ENCODE data around the gene CATSPERZ.
A peak's percentile ranks its signal among the peaks of the same experiment; 100 is the strongest.
"Not testable (repeated sequence)": the region's sequence is repeated elsewhere in the genome, so short reads cannot be mapped to it uniquely, and the experiment has no call there.

Gene CATSPERZ

DNA sequence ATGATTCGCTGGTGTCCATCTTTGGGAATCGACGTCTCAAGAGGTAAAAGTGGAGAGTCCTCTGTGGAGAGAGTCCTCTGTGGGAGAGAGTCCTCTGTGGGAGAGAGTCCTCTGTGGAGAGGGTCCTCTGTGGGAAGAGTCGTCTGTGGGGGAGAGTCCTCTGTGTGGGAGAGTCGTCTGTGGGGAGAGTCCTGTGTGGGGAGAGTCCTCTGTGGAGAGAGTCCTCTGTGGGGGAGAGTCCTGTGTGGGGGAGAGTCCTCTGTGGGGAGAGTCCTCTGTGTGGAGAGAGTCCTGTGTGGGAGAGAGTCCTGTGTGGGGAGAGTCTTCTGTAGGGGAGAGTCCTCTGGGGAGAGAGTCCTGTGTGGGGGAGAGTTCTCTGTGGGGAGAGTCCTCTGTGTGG is 20.9 kb downstream of the CATSPERZ start:
- DNase-seq: no peak

GRCh38 chr11:64321533-64321932 is 21.4 kb downstream of the CATSPERZ start:
- no peak for DNase-seq

DNA sequence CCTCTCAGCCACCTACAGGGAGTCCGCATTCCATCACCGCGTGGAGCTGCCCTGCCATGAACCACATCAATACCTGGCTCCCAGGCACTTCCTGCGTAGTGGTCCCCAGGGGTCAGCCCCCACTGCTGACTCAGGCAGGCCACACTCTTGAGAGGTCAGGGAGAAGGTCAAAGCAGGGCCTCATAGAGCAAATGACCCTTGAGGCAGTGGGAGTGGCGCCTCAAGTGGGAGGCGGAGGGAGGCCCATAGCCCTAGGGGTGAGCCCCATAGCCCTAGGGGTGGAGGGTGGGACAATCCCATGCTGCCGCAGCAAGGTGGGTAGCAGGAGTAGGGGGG is 22.7 kb downstream of the CATSPERZ start:
- no peak for DNase-seq

DNA sequence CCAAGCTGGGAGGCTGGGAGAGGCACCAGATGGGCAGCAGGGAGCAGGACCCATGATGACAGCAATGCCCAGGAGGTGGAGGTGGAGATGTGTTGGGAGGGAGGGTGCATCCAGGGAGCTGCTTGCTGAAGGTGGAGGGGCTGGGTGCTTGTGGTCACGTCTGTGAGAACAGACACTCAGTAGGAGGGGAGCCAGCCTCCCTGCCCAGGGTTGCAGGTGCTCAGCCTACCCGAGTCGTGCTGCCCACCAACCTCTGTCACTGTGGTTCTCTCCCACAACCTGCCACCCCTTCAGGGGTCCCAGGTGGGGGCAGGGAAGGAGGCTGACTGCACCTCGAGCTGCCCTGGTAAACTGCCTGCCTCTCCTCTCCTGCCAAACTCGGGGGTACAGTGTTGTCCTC is 23.2 kb downstream of the CATSPERZ start:
- no peak for DNase-seq

DNA sequence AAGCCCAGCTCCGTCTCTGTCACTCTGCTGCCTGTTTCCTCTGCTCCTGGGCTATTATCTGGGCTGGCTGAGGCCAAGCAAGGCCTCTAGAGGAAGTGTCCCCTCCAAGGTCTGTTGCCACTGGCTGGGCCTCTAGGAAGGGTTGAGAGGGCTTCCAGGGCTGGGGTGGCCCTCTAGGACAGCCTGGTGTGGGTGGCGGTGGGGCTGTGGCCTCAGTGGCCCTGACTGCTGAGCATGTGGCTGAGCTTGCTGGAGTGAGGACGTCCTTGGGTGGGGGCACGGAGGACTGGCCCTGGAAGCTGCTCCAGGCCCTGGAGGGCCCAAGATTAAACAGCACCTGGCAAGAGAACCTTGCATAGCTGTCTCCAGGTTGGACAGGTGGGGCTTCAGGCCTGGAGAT is 23.8 kb downstream of the CATSPERZ start:
- not testable (repeated sequence) for DNase-seq

- DNase-seq: no peak
Observed at GRCh38 chr11:64324692-64325469, 24.7 kb downstream of the CATSPERZ start.

- no peak for DNase-seq
Observed at GRCh38 chr11:64327375-64327774, 27.2 kb downstream of the CATSPERZ start.

DNA sequence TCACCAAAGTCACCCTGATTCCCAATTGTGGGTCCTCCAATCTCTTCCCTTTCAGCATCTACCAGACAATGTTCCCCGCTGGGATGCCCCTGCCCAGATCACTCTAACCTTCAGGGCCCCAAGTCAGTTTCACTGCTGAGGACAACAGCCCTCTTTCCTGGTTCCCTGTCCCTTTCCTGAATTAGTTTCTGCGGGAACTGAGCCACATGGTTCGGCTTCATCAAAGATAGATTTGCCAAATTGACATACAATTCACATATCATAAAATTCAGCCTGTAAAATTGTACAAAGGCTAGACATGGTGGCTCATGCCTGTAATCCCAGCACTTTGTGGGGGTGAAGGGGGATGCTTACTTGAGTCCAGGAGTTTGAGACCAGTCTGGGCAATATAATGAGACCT is 27.8 kb downstream of the CATSPERZ start:
- no peak for DNase-seq

GRCh38 chr11:64330888-64331287 is 30.7 kb downstream of the CATSPERZ start:
- DNase-seq: no peak

DNA sequence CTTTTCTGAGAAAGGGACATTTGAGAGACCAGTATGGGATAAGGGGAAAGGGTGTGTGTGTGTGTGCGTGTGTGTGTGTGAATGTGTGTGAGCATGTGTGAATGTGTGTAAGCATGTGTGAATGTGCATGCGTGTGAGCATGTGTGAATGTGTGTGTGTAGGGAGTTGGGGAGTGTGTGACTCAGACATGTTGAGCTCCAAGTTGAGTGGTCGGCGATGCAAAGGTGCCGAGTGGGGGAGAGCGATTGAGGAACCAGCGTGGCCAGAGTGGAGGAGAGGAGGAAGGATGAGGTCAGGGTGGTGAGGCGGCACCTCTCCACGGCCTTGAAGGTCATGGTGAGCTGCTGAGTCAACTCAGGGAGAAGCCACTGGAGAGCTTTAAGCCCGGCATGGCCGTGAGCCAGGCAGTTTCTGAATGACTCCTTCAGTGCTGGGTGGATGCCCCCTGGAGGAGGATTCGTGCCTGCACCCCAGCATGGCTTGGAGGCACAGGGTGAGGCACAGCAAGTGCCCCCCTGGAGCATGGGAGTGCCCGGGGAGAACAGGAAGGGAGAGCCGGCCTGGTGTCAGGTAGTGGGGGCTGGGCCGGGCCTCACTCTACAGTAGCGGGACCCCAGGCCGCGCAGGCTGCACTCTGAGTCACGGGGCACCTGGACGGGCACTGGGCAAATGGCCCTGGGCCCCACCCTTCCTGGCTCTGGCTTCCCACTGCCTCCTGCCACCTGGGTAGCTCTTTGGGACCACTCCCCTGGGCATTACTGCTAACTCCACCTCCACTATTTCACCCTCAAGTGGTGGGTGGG is 31.6 kb downstream of the CATSPERZ start:
- peak; percentile 73 for DNase-seq

DNA sequence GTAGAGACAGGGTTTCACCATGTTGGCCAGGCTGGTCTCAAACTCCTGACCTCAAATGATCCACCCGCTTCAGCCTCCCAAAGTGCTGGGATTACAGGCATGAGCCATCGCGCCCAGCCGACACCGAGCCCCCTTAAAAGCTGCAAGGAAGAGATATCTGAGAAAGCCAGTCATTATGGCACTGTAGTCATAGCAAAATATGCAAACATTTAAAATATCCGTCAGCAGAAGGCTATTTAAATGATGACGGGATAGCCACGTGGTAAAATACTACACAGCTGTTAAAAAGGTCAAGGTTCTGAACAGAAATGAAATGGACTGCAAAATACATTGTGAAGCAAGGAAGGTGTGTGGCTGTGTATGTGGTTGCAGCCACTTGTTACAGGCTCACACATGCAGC is 33.4 kb downstream of the CATSPERZ start:
- no peak for DNase-seq

DNA sequence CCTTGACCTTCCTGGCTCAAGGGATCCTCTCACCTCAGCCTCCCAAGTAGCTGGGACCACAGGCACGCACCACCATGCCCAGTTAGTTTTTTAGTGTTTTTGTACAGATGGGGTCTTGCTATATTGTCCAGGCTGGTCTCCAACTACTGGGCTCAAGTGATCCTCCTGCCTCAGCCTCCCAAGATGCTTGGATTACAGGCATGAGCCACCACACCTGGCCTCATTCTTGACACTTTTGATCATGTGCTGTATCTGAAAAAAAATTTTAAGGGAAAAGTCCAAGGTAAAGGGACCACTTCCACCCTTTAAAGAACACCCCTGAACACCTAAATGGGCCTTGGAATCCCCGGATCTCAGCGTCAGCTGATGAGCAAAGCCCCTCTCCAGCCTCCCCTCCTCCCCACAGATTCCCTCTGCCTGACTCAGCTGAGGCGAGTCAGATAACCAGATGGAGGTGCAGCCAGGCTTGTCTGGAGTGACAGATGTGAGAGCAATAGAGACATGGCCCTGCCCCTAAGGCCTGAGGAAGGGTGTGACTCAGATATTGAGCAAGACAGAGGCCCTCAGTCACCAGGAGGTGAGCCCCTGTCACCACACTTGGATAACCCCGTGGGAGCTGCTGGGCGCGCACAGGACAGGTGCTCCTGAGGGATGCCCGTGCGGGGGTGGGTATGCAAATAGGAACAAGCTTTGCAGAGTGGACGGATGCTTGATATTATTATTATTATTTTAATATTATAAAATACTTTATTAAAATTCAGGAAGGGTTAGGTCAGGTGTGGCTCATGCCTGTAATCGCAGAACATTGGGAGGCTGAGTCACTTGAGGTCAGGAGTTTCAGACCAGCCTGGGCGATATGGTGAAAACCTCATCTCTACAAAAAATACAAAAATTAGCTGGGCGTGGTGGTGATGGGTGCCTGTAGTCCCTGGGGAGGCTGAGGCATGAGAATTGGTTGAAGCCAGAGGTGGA is 34.9 kb downstream of the CATSPERZ start:
- peak; percentile 84 for DNase-seq

DNA sequence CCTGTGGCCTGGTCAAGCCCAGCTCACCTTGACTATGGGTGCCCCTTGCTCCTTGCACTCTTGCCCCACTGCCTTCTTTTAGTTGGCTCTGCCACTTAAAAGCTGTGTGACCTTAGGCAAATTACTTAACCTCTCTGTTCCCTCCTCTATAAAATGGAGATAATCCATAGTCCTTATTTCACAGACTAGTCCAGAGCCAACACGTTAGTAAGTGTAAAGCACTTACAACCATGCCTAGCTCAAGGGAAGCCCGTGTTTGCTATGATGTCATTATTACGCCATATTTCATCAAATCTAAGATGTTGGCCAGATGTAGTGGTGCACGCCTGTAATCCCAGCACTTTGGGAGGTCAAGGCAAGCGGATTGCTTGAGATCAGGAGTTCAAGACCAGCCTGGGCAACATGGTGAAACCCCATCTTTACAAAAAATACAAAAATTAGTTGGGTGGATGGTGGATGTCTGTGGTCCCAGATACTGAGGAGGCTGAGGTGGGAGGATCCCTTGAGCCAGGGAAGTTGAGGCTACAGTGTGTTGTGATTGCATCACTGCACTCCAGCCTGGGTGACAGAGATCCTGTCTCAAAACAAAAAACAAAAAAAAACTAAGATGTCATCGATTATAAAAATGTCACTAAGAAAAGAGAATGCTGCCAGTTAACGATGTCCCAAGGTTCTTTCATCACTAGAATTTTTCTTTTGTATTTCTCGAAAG is 37.5 kb downstream of the CATSPERZ start:
- no peak for DNase-seq

- no peak for DNase-seq
Observed at GRCh38 chr11:64338716-64339115, 38.6 kb downstream of the CATSPERZ start.

DNA sequence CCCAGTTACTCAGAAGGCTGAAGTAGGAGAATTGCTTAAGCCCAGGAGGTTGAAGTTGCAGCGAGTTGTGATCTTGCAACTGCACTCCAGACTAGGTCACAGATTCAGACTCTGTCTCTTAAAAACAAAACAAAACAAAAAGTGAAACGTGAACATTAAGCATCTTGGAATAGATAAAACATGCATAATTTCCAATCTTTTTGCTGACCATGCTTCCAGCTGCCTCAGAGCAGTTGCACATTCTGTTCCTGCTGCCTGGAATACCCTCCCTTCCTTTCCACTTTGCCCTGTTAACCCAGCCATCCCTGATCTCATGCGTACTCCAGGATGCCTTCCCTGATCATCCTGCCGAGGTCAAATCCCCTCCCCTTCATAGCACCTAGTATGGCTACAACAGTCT is 39.1 kb downstream of the CATSPERZ start:
- DNase-seq: no peak

GRCh38 chr11:64339754-64340408 is 39.7 kb downstream of the CATSPERZ start, which contains the start of gene CCDC88B:
TSS of gene CCDC88B (plus strand) at chr11:64340204. CDS start at chr11:64340267, 63 bp downstream.
- DNase-seq: no peak

- no peak for DNase-seq
Observed at GRCh38 chr11:64340671-64341335, 40.6 kb downstream of the CATSPERZ start.

DNA sequence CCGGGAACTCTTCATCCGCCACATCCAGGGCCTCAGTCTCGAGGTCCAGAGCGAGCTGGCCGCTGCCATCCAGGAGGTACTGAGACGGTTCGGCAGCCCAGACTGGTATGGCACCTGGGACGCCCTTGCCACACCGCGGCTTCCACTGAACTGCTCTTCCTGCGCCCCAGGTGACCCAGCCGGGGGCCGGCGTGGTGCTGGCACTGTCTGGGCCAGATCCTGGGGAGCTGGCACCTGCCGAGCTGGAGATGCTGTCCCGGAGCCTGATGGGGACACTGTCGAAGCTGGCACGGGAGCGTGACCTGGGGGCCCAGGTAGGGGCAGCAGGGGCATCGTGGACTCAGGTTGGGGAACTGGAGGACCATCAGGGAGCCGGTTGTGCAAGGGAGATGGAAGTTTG is 41.3 kb downstream of the CATSPERZ start:
- DNase-seq: no peak

GRCh38 chr11:64341851-64342791 is 42.0 kb downstream of the CATSPERZ start:
- DNase-seq: peak; percentile 80
